Panc1 (cell line): ENCODE measurements around the gene KLF5.

Source experiments
- CTCF ChIP-seq: fragments of 450-650 bp; IDR thresholded peaks from 2 replicates; pipeline ENCODE4 v1.5.1; 2017; ENCODE audit warnings: mild to moderate bottlenecking
- POLR2AphosphoS5 ChIP-seq: IDR thresholded peaks from 2 replicates; pipeline ENCODE4 v1.6.1; 2012; ENCODE audit warnings: mild to moderate bottlenecking, low read depth, low read length, moderate library complexity

GRCh38 chr13:73059460-73060250 is 850 bp downstream of the KLF5 start:
- TF ChIP-seq CTCF (peak; percentile 69), POLR2AphosphoS5 (no peak)
